ENCODE measurements around the gene BCAS3.

Gene BCAS3

GRCh38 chr17:60902399-60902798 is 224.7 kb downstream of the BCAS3 start:
- peak; percentile 2 to 46 for DNase-seq (ENCODE audit: low read depth in 2 of 2)
- no peak overlapping the region for H3K4me3 ChIP-seq (replicated peaks in 1 of 2; ENCODE audit: low read depth in 2 of 2, low read length in 2 of 2)
- TF ChIP-seq, protein P1, sequence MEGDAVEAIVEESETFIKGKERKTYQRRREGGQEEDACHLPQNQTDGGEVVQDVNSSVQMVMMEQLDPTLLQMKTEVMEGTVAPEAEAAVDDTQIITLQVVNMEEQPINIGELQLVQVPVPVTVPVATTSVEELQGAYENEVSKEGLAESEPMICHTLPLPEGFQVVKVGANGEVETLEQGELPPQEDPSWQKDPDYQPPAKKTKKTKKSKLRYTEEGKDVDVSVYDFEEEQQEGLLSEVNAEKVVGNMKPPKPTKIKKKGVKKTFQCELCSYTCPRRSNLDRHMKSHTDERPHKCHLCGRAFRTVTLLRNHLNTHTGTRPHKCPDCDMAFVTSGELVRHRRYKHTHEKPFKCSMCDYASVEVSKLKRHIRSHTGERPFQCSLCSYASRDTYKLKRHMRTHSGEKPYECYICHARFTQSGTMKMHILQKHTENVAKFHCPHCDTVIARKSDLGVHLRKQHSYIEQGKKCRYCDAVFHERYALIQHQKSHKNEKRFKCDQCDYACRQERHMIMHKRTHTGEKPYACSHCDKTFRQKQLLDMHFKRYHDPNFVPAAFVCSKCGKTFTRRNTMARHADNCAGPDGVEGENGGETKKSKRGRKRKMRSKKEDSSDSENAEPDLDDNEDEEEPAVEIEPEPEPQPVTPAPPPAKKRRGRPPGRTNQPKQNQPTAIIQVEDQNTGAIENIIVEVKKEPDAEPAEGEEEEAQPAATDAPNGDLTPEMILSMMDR (IDR thresholded peaks at IDR 0.05; ENCODE audit: low read depth, low read length), result no peak

DNA sequence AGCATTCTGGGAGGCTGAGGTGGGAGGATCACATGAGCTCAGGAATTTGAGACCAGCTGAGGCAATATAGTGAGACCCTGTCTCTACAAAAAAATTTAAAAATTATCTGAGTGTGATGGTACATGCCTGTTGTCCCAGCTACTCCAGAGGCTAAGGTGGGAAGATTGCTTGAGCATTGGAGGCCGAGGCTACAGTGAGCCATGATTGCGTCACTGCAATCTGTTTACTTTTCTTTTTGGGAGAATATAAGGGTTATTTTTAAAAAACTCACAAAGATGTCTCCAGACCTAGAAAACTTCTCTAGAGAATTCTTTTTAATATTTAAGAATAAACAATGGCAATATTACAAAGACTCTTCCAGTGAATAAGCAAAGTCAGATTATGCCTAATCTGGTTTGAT is 226.9 kb downstream of the BCAS3 start:
- DNase-seq (ENCODE audit: low read depth in 2 of 2), result peak in 1 of 2 donors; percentile 12
- no peak overlapping the region for H3K4me3 ChIP-seq (replicated peaks in 1 of 2; ENCODE audit: low read depth in 2 of 2, low read length in 2 of 2)
- TF ChIP-seq, protein P1 (IDR thresholded peaks at IDR 0.05; ENCODE audit: low read depth, low read length), result no peak

- TF ChIP-seq, protein P1 (IDR thresholded peaks at IDR 0.05; ENCODE audit: low read depth, low read length), result no peak
- DNase-seq (ENCODE audit: low read depth in 2 of 2), result no peak
- no peak overlapping the region for H3K4me3 ChIP-seq (replicated peaks in 1 of 2; ENCODE audit: low read depth in 2 of 2, low read length in 2 of 2)
Measured at GRCh38 chr17:60905709-60906108, 228.1 kb downstream of the BCAS3 start.

GRCh38 chr17:60908324-60908723 is 230.7 kb downstream of the BCAS3 start:
- TF ChIP-seq, protein P1 (IDR thresholded peaks at IDR 0.05; ENCODE audit: low read depth, low read length), result no peak
- DNase-seq (ENCODE audit: low read depth in 2 of 2), result no peak
- no peak overlapping the region for H3K4me3 ChIP-seq (replicated peaks in 1 of 2; ENCODE audit: low read depth in 2 of 2, low read length in 2 of 2)

DNA sequence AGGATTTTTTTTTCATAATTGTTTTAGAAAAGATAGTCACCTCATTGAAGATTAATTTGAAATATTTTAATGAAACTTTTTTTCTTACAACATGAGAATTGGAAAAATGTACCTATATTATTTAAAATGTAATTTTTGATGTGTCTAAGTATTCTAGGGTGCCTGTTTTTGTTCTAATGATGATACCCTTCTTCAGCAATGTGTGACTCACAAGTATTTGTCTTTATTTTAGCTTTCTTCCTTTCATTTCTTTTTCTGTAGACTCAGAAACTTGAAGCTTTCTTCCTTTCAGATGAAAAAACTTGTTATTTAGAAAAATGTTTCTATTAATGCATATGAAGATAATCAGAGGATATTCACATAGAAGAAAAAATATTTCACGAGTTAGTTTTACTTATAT is 231.8 kb downstream of the BCAS3 start:
- H3K4me3 ChIP-seq (replicated peaks in 1 of 2; ENCODE audit: low read depth in 2 of 2, low read length in 2 of 2), result no peak overlapping the region
- peak in 1 of 2 donors; percentile 39 for DNase-seq (ENCODE audit: low read depth in 2 of 2)
- TF ChIP-seq, protein P1 (IDR thresholded peaks at IDR 0.05; ENCODE audit: low read depth, low read length), result no peak

- H3K4me3 ChIP-seq (replicated peaks in 1 of 2; ENCODE audit: low read depth in 2 of 2, low read length in 2 of 2), result no peak overlapping the region
- TF ChIP-seq, protein P1 (IDR thresholded peaks at IDR 0.05; ENCODE audit: low read depth, low read length), result no peak
- DNase-seq (ENCODE audit: low read depth in 2 of 2), result no peak
Measured at GRCh38 chr17:60910415-60910814, 232.8 kb downstream of the BCAS3 start.

- no peak for DNase-seq (ENCODE audit: low read depth in 2 of 2)
- H3K4me3 ChIP-seq (replicated peaks in 1 of 2; ENCODE audit: low read depth in 2 of 2, low read length in 2 of 2), result no peak overlapping the region
- TF ChIP-seq, protein P1 (IDR thresholded peaks at IDR 0.05; ENCODE audit: low read depth, low read length), result no peak
Measured at GRCh38 chr17:60914078-60914477, 236.4 kb downstream of the BCAS3 start.
